ENCODE measurements around the gene KIF25.
"Not testable (repeated sequence)": the region's sequence is repeated elsewhere in the genome, so short reads cannot be mapped to it uniquely, and the experiment has no call there.

KIF25 gene

GRCh38 chr6:167996424-167997199 lies 859 bp upstream of the KIF25 start:
- peak; percentile 37 for DNase-seq

GRCh38 chr6:167998215-167998614 lies 744 bp downstream of the KIF25 start:
- DNase-seq, result no peak

- DNase-seq, result no peak
Observed at GRCh38 chr6:168000198-168001028, 2.9 kb downstream of the KIF25 start.

- DNase-seq, result no peak
Observed at GRCh38 chr6:168001029-168001332, 3.5 kb downstream of the KIF25 start.

- DNase-seq, result not testable (repeated sequence)
Observed at GRCh38 chr6:168001514-168001913, 4.0 kb downstream of the KIF25 start.

GRCh38 chr6:168002804-168003203 lies 5.3 kb downstream of the KIF25 start:
- DNase-seq, result no peak

- no peak for DNase-seq
Observed at GRCh38 chr6:168004023-168004422, 6.6 kb downstream of the KIF25 start.

- no peak for DNase-seq
Observed at GRCh38 chr6:168004945-168005344, 7.5 kb downstream of the KIF25 start.

GRCh38 chr6:168005796-168006195 lies 8.3 kb downstream of the KIF25 start:
- DNase-seq, result no peak

GRCh38 chr6:168007592-168008338 lies 10.3 kb downstream of the KIF25 start:
- peak; percentile 1 for DNase-seq

- no peak for DNase-seq
Observed at GRCh38 chr6:168009331-168009730, 11.9 kb downstream of the KIF25 start.

GRCh38 chr6:168011291-168011690 lies 13.8 kb downstream of the KIF25 start:
- no peak for DNase-seq

- no peak for DNase-seq
Observed at GRCh38 chr6:168012431-168013249, 15.2 kb downstream of the KIF25 start.

GRCh38 chr6:168013250-168013915 lies 15.9 kb downstream of the KIF25 start:
- no peak for DNase-seq

GRCh38 chr6:168014428-168014827 lies 17.0 kb downstream of the KIF25 start:
- no peak for DNase-seq

- no peak for DNase-seq
Observed at GRCh38 chr6:168015009-168015408, 17.5 kb downstream of the KIF25 start.

- DNase-seq, result no peak
Observed at GRCh38 chr6:168015482-168016175, 18.2 kb downstream of the KIF25 start.

GRCh38 chr6:168016176-168016620 lies 18.7 kb downstream of the KIF25 start:
- DNase-seq, result no peak

- DNase-seq, result no peak
Observed at GRCh38 chr6:168016721-168017525, 19.5 kb downstream of the KIF25 start.

GRCh38 chr6:168017629-168018028 lies 20.2 kb downstream of the KIF25 start:
- no peak for DNase-seq

- no peak for DNase-seq
Observed at GRCh38 chr6:168018664-168019063, 21.2 kb downstream of the KIF25 start.

Measured in hematopoietic multipotent progenitor cell treated with erythropoietin and hydrocortisone succinate and interleukin-3 and kit ligand, for 6 days (in vitro differentiated cells).